ENCODE results near the gene KRTAP21-3. TPM values are rescaled to one million over a fixed set of nuclear protein-coding genes. Genes with fewer than 3 reads are reported as not detected.
A peak's percentile ranks its signal among the peaks of the same experiment; 100 is the strongest.
"Not testable (repeated sequence)": the region's sequence is repeated elsewhere in the genome, so short reads cannot be mapped to it uniquely, and the experiment has no call there.

KRTAP21-3 gene, protein sequence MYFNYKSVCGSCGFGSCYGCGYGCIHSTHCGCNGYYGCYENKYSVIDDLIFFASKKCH
- total RNA-seq (2014; rRNA removed; shearing (Covaris generic)): not detected in 2 replicates

DNA sequence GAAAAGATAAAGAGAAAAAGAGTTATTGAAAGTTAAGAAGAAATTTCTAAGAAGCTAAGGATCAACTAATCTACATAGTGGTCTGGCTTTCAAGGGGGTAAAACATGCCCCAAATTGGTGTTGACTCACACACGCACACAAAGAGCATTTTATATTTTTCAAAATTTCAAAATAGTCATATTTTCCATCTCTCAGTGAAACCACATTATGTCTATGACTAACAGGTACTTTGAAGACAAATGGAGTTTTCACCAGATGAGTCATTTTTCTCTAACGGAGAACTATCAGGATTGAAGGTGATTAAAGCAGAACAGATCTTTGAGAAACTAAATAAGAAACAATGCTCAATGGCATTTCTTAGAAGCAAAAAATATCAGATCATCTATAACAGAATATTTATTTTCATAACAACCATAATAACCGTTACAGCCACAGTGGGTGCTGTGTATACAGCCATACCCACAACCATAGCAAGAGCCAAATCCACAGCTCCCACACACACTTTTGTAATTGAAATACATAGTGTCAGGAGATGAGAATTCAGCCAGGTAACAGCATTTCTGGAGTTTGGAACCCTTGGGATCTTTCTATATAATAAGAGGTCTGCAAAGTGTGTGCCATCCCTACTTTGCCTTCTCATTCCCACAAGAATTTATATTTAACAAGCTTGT, at the start of gene KRTAP21-3:
Gene KRTAP21-3, minus strand, starts transcription at position 539 of the 671 bp plus-strand sequence. Its CDS starts 18 bp downstream, at position 521.
- DNase-seq (ENCODE audit: low spot score): peak; percentile 66

DNA sequence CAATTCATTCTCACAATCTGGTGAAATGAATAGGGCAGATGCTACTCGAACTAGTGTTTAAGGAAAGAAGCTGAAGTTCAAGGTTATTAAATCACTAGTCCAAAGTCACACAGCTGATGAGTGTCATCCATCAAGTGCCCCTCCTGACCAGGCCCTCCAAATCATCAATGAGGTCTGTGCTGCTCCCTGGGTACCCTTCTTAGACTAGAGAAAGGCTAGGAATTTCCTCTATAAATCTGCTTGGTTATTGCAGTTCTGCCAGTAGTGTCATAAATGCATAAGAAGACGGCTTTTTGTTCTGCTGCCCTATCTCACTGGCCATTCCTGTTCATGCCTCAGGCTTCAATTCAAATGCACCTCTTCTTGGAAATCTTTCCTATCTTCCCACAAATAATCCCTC, 42.2 kb upstream of the KRTAP21-3 start:
- no peak for DNase-seq (ENCODE audit: low spot score)

DNA sequence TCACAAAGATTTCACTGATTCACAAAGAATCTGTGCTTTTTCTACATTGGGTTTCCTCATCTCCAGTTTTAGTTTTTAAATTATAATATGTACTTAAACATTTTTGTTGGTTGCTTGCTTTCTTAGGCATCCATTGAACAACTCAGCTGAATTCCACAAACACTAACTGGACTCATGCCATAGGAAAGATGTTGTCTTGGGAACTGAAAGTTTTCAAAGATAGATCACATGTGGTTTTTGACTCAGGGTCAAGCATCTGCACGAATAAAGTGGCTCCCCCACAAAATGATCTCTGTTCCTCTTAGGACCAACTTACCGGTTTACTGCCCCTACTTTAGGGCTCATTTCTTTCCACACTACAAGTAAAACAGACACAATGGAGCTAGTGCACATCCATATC, 39.7 kb upstream of the KRTAP21-3 start:
- no peak for DNase-seq (ENCODE audit: low spot score)

DNA sequence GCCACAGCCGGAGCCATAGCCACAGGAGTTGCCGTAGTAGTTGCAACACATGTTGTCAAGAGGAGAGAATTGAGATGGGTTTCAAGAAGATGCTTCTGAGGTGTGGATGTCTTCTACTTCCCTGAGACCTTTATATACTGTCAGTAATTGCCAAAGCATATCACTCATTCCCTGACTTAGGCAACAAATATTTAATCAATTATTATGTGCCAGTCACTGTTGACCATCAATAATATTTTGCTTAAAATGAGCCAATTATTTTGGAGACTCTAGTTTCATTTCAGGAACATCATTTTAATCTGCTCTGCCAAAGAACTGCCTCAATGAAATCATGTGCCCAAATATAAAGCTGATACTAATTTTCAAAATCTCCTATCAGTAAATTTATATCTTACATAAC, 36.8 kb upstream of the KRTAP21-3 start, which contains the start of gene KRTAP21-1:
Gene KRTAP21-1, minus strand, starts transcription at position 101 of the 400 bp plus-strand sequence. Its CDS starts 50 bp downstream, at position 51.
- DNase-seq (ENCODE audit: low spot score): not testable (repeated sequence)

DNA sequence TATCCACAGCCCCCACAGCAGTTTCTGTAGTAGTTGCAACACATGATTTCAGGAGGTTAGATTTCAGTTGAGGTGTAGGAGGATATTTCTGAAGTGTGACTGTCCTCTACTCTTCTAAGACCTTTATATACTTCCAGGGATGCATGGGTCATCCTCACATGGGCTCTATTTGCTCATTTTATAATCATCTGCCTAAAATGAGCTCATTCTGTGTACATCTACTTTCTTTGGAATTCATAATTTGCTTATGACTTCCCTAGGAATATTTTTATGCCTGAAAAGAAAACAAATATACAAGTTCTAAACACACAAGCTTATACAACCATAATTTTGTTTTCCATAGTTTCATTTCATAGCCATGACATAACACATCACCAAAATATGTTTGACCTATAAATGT, 28.6 kb upstream of the KRTAP21-3 start, which contains the start of gene KRTAP21-2:
Gene KRTAP21-2, minus strand, starts transcription at position 101 of the 400 bp plus-strand sequence. Its CDS starts 57 bp downstream, at position 44.
- no peak for DNase-seq (ENCODE audit: low spot score)

DNA sequence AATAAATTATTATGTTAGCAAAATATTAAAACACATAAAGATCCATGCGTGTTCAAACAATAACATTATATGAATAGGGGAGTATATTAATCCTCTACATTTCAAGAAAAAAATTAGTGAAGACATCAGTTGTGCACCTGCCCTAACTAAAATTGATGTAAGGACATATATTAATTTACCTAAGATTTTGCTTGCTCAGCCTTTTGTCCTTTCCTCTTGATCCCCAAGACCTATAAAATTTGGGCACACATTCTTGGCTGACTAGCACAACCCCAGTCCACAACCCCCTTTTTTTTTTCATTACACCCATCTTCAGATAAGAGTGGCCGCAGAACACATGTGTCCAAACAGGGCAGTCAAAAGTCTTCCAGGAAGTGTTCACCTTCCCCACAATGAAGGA, 21.9 kb upstream of the KRTAP21-3 start:
- no peak for DNase-seq (ENCODE audit: low spot score)

DNA sequence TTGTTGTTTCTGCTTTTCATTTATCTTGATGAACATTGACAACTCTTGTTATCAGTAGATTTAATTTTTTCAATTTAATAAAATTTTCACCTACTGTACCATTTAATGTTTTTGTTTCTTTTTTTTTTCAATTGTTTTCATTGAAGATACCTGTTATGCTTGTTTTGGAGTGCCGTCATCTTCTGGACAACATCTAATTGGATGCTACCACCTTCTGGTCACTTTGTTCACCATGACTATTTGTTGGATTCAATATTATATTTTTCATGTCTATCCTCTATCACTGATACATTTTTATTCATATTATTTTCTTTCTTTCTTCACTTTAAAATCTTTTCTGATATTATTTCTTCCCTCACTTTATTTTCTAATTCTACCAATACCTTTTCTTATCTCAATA, 14.4 kb upstream of the KRTAP21-3 start:
- no peak for DNase-seq (ENCODE audit: low spot score)

DNA sequence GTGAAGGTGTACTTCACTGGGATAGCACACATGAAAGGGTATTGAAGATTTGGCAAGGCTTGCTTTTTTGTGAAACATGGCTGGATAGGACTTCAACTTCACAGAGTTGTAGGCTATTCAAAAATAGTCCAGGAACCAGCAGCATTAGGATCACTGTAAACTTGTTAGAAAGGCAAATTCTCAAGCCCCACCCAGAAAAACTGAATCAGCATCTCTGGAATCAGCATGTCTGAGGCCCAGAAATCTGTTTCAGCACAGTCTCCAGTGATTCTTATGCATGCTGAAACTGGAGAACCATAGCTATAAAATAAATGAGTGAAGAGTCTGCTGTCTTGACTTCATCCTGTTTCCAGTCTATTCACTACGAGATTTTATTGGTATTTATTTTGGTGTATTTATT, 8.1 kb upstream of the KRTAP21-3 start:
- no peak for DNase-seq (ENCODE audit: low spot score)

DNA sequence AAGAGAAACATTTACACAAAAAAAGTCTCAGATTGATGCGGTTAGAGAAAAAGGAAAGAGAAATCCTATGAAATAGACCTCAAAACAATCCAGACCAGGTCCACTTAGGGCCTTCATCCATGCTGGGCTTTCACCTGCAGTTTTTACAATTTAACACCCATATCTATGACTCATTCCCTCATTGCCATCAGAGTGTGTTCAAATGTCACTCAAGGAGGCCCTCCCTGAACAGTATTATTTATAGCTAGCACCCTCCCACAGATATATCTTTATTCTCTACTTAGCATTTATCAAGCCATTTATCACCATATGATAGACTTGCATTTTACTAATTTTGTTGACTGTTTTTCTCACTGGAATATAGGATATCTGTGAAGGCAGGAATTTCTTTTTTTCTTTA, 824 bp upstream of the KRTAP21-3 start:
- DNase-seq (ENCODE audit: low spot score): no peak

DNA sequence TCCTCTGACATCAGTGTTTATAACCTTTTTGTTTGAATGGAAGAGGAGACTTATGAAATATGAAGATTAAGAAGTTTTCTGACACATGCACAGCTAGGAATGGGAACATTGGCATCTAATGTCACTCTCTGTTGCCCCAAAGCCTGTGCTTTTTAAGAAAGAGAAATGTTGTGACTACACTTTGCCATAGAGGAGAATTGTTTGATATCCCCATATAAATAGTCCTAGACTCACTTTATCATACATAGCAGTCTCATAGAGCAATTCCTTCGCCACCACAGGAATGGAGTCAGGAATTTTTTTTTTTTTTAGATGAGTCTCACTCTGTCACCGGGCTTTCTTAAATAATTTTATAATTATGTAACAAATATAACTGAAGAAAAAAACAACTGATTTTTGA, 1.5 kb downstream of the KRTAP21-3 start:
- DNase-seq (ENCODE audit: low spot score): no peak

DNA sequence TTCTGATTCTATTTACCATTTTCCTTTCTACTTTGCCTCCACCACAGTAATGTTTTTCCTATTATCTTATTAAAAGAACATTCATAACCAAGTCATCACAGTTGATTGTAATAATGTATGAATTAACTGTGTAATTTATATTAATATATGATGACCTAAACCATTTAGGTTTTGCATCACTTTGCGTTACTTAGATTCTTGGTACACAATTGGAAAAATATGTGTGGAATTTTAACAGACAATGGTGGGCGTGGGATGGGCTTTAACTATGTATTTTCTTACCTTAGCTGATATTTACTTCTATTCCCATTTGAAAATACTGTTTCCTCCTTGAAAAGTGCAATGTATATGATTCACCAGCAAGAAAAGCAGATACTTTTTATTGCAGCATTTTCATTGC, 3.6 kb downstream of the KRTAP21-3 start:
- no peak for DNase-seq (ENCODE audit: low spot score)

DNA sequence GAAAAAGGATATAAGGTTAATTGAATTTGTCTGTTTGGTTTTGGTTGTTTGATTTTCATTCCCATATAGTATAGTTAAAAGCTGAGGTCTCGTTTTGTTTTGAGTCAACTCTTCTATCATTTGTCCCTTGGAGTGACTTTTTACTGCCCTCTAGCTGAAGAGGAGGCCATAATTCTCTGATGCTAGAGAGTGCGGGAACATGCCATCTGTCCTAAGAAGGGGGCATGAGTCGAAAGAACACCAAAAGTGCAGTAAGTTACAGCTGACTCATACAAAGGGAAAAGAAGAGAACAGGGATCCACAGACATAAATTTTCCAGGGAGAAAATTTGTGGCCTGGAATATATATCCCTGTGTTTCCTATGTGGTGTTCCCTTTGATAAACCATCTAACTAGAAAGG, 4.1 kb downstream of the KRTAP21-3 start:
- DNase-seq (ENCODE audit: low spot score): no peak

DNA sequence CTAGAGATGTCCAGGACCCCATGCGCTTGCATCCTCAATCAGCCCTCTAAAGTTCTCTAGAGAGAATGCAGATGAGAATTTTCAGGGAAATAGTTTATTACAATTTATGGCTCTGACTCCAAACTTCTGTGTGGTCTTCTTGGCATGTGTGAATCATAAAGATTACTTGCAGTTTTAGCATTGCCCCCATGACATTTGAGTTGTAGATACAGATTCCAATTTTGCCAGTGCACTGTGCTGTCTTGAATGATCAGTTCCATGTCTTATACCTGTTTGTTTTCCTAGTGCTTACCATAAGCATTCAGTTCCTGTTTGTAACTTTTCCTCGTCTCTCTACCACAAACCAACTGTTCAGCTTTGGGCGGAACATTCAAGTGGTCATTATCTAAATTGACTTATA, 4.8 kb downstream of the KRTAP21-3 start:
- no peak for DNase-seq (ENCODE audit: low spot score)

DNA sequence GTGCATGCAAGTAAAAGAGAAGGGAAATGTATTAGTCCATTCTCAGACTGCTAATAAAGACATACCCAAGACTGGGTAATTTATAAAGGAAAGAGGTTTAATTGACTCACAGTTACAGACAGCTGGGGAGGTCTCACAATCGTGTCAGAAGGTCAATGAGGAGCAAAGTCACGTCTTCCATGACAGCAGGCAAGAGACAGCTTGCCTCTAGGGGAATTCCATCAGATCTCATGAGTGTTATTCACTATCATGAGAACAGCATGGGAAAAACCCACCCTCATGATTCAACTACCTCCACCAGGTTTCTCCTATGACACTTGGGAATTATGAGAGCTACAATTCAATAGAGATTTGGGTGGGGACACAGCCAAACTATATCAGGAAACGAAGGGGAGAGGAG, 8.1 kb downstream of the KRTAP21-3 start:
- no peak for DNase-seq (ENCODE audit: low spot score)

DNA sequence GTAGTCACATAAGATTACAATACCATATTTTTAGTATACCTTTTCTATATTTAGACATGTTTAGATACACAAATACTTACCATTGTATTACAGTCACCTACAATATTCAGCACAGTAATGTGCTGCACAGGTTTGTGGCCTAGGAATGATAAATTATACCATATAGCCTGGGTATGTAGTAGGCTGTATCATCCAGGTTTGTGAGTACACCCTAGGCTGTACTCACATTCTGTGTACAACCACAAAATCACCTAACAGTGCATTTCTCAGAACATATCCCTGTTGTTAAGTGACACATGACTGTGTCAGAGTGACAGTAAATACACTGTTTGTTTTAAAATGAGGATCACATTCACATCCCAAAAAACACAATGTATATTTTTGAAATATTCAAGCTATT, 11.2 kb downstream of the KRTAP21-3 start:
- DNase-seq (ENCODE audit: low spot score): no peak

DNA sequence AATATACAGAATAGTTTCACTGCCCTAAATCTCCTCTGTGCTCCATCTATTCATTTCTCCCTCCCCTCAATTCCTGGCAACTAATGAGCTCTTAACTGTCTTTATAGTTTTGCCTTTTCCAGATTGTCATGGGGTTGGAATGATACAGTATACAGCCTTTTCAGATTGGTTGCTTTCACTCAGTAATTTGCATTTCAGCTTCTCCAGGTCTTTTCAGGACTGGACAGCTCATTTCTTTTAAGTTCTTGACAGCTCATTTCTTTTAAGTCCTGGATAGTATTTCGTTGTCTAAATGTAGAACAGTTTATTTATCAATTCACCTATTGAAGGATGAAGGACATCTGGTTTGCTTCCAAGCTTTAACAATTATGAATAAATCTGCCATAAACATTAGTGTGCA, 22.6 kb downstream of the KRTAP21-3 start:
- DNase-seq (ENCODE audit: low spot score): no peak

DNA sequence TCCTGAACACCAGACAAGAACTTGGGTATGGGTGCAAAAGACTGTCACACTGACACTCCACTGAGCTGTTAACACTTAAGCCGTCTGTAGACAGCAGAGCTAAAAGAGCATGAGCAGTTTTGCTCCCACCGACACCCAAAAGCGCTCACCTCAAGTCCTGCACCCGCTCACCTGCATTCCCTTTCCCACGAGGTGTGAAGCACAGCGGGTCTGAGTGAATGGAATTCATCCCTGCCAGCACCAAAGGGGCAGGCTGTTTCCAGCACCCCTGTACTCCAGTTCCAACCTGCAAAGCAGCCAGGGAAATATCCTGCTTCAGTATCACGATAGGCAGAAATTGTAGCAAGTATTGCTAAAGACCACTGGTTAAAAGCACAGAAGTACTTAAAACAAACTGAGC, 28.8 kb downstream of the KRTAP21-3 start:
- no peak for DNase-seq (ENCODE audit: low spot score)

DNA sequence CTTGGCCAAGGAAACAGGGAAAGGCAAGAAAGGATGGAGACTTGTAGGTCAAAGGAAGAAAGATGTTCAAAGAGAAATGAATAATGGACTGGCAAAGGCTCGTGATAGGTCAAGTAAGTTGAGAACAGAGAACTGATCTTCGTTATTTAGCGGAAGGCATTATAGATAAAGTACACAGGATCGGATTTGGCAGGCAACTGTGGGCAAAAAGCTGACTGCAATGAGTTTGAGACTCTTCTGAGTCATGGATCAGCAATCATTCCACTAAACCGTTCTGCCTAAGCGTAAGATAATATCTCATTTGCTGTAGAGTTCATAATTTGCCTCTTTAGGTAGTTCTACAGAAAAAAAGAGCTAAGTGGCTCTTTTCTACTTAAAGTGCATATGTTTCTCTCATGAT, 34.1 kb downstream of the KRTAP21-3 start:
- no peak for DNase-seq (ENCODE audit: low spot score)

DNA sequence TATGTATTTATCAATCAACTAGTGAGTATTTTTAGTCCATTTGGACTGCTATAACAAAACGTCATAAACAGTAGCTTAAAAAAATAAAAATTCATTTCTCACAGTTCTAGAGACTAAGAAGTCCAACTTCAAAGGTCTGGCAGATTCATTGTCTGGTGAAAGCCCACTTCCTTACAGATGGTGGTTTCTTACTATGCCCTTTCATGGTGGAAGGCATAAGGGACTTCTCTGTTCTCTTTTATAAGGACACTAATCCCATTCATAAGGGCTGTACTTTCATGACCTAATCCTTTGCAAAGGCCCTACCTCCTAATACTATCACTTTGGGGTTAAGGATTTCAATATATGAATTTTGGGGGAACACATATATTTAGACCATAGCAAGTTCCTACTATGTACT, 38.0 kb downstream of the KRTAP21-3 start:
- no peak for DNase-seq (ENCODE audit: low spot score)

DNA sequence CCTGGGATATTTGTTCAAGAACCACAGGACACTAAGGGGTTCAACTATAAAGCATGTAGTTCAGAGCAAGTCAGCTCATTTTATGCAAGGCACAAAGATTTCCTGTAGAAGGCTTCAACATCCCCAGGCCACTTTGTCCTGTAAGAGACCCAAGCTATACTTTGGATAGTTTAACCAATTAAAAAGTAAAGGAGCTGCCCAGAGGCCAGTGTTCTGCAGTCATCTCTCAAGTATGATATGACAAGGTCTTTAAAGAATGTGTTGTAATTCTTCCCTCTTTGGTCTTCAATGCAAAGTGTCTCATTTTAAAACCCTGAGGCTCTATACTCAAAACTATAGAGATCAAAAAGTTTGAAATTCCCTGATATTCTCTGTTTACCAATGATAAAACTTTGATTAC, 41.8 kb downstream of the KRTAP21-3 start:
- no peak for DNase-seq (ENCODE audit: low spot score)

DNA sequence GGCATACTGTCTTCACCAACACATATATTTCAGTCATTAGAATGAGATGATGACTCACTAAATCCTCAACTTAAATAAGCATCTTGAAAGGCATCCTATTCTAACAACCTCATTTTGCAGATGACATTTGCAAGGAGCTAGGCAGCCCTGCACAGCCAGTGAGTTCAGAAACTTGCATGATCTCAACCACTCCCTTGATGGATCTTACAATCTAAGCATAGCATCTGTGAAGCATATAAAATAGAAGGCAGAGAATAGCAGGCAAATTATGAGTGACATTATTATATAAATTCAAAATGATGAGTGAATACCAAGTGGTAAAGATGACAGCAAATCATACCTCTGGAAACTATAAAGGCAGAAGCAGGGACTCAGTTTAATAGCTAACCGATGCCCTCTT, 44.3 kb downstream of the KRTAP21-3 start:
- DNase-seq (ENCODE audit: low spot score): no peak

DNA sequence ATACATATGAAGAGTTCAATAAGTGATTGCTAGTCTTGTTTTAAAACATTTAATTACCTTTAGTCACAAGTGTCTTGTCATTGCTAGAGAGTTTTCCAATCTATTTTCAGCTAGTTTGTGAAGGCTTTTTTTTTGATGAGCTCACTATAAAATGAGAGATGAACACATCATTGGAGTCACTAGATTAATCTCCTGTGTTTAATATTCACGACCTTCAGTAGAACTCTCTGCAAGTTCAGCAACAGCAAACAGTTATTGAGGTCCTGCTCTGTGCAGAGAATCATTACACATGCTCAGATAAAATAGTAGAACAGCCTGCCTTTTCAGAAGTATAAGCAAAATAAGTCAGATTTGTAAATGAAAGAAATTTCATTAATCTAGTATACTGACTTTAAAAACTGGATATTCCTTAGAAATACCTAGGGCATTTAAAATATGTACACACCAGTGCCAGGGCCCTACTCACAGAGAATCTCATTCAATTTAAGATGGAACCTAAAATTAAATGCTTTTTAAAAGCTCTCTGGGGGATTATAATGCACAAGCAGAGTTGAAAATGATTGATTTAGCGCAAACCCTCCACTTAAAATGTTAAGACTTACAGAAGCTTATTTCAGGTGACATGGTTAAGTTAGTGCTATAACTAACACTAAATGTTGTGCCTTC, 45.5 kb downstream of the KRTAP21-3 start:
- DNase-seq (ENCODE audit: low spot score): no peak

DNA sequence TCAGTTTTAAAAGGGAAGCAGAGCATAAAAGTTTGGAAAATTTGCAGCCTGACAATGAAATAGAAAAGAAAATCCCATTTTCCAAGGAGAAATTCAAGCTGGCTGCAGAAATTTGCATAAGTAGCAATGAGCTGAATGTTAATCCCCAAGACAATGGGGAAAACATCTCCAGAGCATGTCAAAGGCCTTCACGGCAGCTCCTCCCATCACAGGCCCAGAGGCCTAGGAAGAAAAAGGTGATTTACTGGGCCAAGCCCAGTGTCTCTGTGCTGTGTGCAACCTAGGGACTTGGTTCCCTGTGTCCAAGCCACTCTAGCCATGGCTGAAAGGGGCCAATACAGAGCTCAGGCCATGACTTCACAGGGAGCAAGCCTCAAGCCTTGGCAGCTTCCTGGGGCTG, 49.8 kb downstream of the KRTAP21-3 start:
- DNase-seq (ENCODE audit: low spot score): no peak

Data from A172 (cell line).